GM21717 (cell line): ENCODE measurements around the gene TNIK.

Experiments used
- ATAC-seq: cut with Tn5 transposase; IDR thresholded peaks from one replicate; pipeline ENCODE4 v1.9.1; 2021; ENCODE audit warnings: mild to moderate bottlenecking, moderate library complexity; ENCODE audit not compliant: unreplicated experiment

TNIK gene

GRCh38 chr3:171345107-171345843 lies 114.9 kb downstream of the TNIK start:
- ATAC-seq: no peak

GRCh38 chr3:171343693-171344092 lies 116.5 kb downstream of the TNIK start:
- no peak for ATAC-seq

GRCh38 chr3:171342783-171343420 lies 117.3 kb downstream of the TNIK start:
- no peak for ATAC-seq

- no peak for ATAC-seq
Measured at GRCh38 chr3:171342200-171342599, 118.0 kb downstream of the TNIK start.

GRCh38 chr3:171340434-171340833 lies 119.8 kb downstream of the TNIK start:
- ATAC-seq: no peak

GRCh38 chr3:171339598-171339997 lies 120.6 kb downstream of the TNIK start:
- ATAC-seq: no peak

- no peak for ATAC-seq
Measured at GRCh38 chr3:171336406-171336805, 123.8 kb downstream of the TNIK start.

GRCh38 chr3:171335559-171335958 lies 124.6 kb downstream of the TNIK start:
- no peak for ATAC-seq

- no peak for ATAC-seq
Measured at GRCh38 chr3:171334465-171334811, 125.8 kb downstream of the TNIK start.

GRCh38 chr3:171333784-171334464 lies 126.3 kb downstream of the TNIK start:
- ATAC-seq: no peak

GRCh38 chr3:171330938-171331337 lies 129.3 kb downstream of the TNIK start:
- no peak for ATAC-seq

GRCh38 chr3:171329746-171330145 lies 130.5 kb downstream of the TNIK start:
- ATAC-seq: no peak

GRCh38 chr3:171328419-171329082 lies 131.7 kb downstream of the TNIK start:
- no peak for ATAC-seq

GRCh38 chr3:171327441-171328174 lies 132.6 kb downstream of the TNIK start:
- ATAC-seq: no peak

- ATAC-seq: no peak
Measured at GRCh38 chr3:171326717-171327440, 133.3 kb downstream of the TNIK start.

- ATAC-seq: no peak
Measured at GRCh38 chr3:171323938-171324536, 136.2 kb downstream of the TNIK start.

GRCh38 chr3:171321559-171322360 lies 138.4 kb downstream of the TNIK start:
- ATAC-seq: no peak

- no peak for ATAC-seq
Measured at GRCh38 chr3:171320750-171321558, 139.3 kb downstream of the TNIK start.
